ENCODE data around the gene EDAR.
A peak's percentile ranks its signal among the peaks of the same experiment; 100 is the strongest.

EDAR gene

DNA sequence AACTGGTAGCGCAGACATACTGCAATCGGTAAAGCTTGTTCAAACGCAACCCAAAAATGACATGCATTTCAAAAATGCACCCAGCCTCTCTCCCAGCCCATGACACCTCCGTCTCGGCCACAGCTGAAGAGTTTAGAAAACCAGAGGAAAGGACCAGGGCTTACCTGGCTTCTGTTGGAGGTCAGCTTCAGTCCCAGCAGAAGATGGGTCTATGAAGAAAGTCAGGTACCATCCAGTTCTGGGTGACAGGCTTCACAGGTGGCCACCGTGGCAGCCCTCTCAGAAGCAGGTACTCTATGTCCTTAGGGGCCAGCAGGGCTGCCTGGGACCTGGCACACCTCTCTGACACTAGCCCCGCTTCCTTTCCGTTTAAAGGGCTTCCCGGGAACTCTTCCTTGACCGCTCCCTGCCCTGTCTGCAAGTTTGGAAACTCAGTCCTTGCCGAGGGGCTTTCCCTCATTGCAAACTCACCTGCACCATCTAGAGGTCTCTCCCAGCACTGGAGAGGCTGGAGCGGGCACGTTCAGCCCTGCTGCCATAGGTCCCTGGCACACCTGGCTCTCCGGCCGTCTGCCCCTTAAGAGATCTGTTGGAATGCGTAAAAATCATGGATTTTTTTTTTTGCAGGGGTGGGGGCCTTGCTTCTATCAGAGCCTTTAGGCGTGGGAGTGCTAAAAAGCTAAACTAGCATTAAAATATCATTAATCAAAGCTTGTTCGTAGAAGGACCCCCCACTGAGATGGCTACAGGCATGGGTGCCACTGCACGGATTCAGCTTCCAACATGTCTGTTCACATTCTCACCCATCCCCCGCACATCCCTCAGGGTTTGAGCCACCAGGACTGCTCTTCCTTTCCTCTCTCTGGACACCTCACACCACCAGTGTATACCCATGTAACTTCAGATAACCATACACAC, at the start of gene EDAR:
Gene EDAR (minus strand): TSS at position 425 of the 918 bp plus-strand sequence. CDS start 58,206 bp downstream, outside the sequence.
- DNase-seq = peak; percentile 78

DNA sequence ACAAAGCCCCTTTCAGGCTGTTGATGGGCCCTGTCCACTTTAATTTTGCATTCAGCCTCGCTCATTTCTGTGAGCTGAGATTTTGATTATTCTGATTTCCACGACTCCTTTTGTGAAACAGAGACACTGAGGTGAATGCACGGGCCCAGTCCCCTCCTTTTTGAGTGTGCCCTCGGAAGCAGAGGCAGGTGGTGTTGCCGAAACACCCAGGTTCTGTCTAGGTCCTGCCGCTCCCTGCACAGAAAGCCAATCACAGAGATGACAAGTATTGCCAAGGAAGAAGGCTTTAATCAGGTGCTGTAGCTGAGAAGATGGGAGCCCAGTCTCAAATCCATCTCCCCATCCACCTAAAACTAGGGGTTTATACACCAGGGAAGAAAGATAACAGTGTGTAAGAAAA, 44.2 kb upstream of the EDAR start:
- DNase-seq = no peak

- DNase-seq = no peak
Observed at GRCh38 chr2:109032229-109032820, 43.3 kb upstream of the EDAR start.

DNA sequence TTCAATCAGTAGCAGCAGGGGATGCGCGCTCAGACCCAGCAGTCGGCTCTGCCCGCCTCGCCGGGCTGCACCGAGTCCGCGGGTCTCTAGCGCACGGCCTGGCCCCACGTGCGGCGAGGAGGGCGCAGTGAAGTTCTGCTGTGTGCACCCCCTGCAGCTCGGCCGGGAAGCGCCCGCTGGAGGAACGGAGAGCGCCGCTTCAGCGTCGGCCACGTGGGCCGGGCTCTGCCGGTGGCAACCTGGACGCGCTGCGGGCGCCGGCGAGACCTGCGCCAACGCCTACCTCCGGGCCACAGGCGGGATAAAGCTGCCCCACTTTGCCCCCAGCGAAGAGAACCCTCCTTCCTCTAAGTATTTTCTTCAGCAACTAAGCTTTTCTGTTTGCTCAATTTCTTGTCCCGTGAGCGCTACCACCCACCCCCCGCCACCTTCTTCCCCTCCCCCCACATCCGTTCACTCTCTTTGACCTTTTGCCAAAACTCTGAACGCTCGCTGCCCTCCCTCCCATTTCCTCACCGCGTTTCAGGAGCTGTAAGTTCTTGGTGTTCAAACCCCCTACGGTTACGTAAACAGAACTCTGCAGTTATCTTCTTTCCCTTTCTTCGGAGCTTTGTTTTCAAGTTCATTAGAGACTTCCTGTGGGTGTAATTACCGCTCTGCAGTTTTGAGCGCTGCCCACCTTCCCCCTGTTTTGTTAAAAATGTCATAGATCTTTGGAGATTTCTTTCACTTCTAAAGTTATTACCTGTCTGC, 42.6 kb upstream of the EDAR start:
- peak; percentile 69 for DNase-seq

DNA sequence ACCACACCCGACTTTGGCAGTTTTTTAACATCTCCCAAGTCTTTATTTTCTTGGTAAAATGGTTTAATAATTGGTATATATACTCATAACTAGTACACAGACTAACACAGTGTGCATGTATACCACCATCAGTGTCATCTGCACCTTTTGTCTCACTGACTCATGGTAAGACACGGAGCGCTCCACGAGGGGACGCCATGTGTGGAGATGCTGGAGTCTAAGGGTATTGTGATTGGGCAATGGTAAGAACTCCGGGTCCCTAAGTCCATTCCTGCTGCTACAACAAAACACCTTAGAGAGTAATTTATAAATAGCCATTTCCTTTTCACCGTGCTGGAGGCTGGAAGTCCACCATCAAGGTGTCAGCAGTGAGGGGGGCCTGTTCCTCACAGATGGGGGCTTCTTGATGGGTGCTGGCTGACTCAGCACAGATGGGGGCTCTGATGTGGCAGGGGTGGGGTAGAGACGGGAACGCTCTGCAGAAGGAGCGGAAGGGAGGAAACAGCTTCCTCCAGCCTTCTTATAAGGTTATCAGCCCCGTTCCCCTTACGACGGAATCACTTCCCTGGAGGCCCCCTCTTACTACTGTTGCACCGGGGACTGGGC, 42.0 kb upstream of the EDAR start:
- no peak for DNase-seq

- DNase-seq = no peak
Observed at GRCh38 chr2:109029490-109030201, 40.6 kb upstream of the EDAR start.

GRCh38 chr2:109028738-109029489, 39.9 kb upstream of the EDAR start:
- no peak for DNase-seq

DNA sequence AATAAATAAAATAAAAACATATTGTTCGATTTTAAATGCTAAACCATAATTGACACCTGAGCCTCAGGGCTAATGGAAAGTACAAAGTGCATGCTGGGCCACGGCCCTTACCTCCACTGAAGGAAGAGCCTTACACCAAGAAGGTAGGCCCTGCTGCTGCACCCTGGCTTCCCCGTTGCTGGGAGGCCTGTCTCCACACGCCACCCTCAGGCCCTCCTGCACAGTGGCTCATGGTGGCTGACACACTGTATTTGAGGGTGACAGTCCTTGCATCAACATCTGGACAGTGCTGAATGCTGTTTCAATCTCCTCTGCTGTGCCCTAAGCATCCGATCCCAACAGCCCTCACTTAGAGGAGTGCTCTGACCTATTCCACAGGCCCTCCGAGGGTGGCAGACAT, 39.3 kb upstream of the EDAR start:
- no peak for DNase-seq

- no peak for DNase-seq
Observed at GRCh38 chr2:109027702-109028101, 38.7 kb upstream of the EDAR start.

GRCh38 chr2:109024477-109024876, 35.5 kb upstream of the EDAR start:
- no peak for DNase-seq

GRCh38 chr2:109021895-109022300, 32.9 kb upstream of the EDAR start:
- DNase-seq = no peak

DNA sequence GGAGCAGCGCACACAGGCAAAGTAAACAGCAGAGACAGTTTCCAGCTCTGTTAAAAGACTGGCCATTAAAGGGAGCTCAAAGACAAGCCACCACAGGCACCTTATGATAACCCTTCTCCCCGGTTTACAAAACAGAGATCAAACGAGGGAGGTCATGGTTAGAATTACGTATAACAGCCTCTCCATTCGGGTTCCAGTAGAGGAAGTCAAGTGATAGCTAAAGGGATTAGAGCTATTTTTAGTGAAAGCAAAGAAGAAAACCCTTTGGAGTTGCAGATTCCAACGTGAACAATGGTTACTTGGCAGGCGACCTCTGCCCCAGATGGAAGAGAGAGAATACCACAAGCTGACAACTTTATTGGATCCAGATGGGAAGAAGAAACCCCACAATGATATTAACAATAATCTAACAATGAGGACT, 31.2 kb upstream of the EDAR start:
- DNase-seq = peak; percentile 30

GRCh38 chr2:109018452-109018851, 29.4 kb upstream of the EDAR start:
- no peak for DNase-seq

DNA sequence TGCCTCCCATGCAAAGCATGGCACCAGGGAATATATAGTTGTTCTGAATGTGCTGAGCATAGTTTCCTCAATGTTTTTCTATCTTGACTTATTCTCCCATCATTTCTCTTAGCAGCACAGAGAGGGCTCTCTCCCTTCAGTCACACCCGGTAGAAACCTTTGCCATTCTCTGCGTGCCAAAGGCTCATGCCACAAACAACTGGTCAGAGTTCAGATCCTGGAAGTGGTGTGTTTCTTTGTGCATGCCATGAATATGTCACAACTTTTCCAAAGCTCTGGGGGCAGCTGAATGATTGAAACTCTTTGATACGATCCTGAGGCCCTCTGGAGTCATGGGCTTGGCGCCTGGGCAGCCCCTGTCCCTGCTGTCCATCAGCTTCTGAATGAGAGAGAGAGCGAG, 28.0 kb upstream of the EDAR start:
- no peak for DNase-seq

- DNase-seq = no peak
Observed at GRCh38 chr2:109016376-109016775, 27.4 kb upstream of the EDAR start.

DNA sequence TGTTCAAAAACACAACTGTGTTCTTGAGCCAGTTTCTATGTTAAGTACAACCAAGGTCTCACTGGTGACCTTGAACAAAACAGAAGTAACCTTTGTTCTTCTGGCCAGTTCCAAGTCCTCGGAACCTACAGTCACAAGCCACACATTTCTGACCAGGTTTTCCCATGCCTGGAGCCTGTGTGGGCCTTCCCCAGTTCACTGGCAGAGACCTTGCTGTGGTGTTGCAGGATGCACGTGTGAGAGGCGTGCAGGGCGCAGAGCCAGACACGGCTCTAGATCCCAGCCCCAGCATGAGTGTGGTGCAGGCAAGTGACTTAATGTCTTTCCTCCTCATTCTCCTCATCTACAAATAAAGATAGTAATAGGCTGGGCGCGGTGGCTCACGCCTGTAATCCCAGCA, 25.5 kb upstream of the EDAR start:
- no peak for DNase-seq

DNA sequence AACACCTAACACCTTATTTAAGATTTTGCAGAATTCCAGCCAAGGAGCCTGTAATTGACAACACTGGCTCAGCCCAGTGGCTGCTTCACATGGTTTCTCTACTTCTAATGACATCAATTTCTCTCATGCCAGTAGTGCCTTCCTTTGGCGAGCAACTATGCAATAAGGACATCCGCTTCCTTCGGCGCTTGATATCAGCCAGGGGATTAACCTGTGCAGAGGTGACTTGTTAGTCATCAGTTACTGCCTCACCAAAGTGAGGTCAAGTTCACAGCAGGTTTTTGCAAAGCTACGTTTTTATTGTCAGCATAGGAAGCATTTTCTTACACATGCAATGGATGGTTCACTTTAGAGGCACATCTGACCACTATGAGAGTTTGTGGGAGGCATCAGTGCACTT, 24.0 kb upstream of the EDAR start:
- DNase-seq = no peak

DNA sequence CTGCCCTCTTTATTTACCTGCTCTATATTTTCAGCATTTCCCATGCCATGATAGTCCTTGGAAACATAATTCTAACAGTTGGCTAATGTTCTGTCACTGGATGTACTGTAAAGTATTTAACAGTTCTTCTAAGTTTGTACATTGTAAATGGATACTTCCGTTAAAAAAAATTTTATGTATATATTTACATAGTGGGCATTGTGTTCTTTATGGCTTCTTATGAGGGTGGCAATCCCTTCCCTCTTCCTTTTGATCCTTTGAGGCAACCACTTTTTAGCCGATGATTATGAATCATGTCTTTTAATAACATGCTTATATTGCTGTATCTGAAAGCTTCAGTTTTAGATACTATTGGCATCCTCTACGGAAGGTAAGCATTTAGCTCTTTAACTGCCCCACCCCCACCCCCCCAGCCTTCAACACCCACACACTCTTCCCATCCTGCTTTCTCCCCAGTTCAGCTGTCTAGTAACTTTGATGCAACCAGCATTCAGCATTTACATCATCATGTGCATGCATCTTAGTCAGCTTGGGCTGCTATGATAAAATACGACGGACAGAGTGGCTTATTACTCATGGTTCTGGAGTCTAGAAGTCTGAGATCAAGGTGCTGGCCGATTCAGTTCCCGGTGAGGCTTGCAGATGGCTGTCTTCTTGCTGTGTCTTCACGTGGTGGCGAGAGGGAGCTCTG, 21.0 kb upstream of the EDAR start:
- no peak for DNase-seq

DNA sequence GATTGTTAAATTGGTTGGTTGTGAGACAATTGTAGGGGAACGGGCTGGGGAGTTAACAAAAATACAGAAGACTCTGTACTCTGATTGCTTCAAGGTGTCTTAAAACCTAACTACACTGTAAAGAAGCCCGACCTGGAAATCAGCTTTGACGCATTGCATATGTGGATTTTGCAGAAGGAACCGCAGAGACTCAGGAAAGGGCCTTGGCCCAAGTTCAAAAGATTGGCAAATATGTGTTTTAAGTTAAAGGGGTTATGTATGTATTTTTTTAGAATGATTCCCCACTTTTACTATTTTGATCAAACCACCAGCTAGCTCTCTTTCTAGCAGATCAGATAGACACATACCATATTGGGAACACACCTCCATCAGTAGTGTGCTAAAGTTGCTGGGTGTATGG, 18.0 kb upstream of the EDAR start:
- DNase-seq = no peak

- DNase-seq = no peak
Observed at GRCh38 chr2:109005686-109006204, 16.7 kb upstream of the EDAR start.

GRCh38 chr2:109001201-109001600, 12.2 kb upstream of the EDAR start:
- DNase-seq = no peak

All from eye (tissue), 1 donor.